ACC112 (cell line): ENCODE measurements around the gene METAP1D.
"Not testable (repeated sequence)": the region's sequence is repeated elsewhere in the genome, so short reads cannot be mapped to it uniquely, and the experiment has no call there.

Experiments
- H2AFZ ChIP-seq: fragments of 200-600 bp; sonication (generic); one replicate; pipeline ENCODE4 v1.6.0; 2017; ENCODE audit warnings: antibody characterized with exemption, low read length; ENCODE audit not compliant: unreplicated experiment
- H3K27ac ChIP-seq: fragments of 200-600 bp; sonication (generic); 2 replicates; pipeline ENCODE4 v1.5.1; 2014; ENCODE audit warnings: low read depth, mild to moderate bottlenecking, antibody characterized with exemption, low read length, moderate library complexity
- H3K27me3 ChIP-seq: fragments of 200-600 bp; sonication (generic); 2 replicates; pipeline ENCODE4 v1.6.1; 2014; ENCODE audit warnings: mild to moderate bottlenecking, antibody characterized with exemption, low read length, moderate library complexity, mixed read lengths; ENCODE audit not compliant: insufficient read depth
- H3K36me3 ChIP-seq: fragments of 200-600 bp; sonication (generic); 2 replicates; pipeline ENCODE4 v1.6.1; 2016; ENCODE audit warnings: mild to moderate bottlenecking, antibody characterized with exemption, low read length, moderate library complexity, mixed read lengths; ENCODE audit not compliant: insufficient read depth
- H3K4me1 ChIP-seq: fragments of 200-600 bp; sonication (generic); one replicate; pipeline ENCODE4 v1.6.1; 2016; ENCODE audit warnings: low read length, mixed read lengths; ENCODE audit not compliant: insufficient read depth, unreplicated experiment, control insufficient read depth
- H3K4me3 ChIP-seq: fragments of 200-600 bp; sonication (generic); 2 replicates; pipeline ENCODE4 v1.5.1; 2014; ENCODE audit warnings: mild to moderate bottlenecking, low read depth, low read length
- H3K79me2 ChIP-seq: fragments of 200-600 bp; sonication (generic); one replicate; pipeline ENCODE4 v1.6.0; 2016; ENCODE audit warnings: low read length; ENCODE audit not compliant: control insufficient read depth, unreplicated experiment, insufficient read depth

The METAP1D gene

GRCh38 chr2:171995586-171995985 lies 4.2 kb upstream of the METAP1D start:
- Histone ChIP-seq H2AFZ (no peak overlapping the region), H3K79me2 (no peaks in the 10 kb centered on the region), H3K4me1 (peaks cover 11% of the 10 kb centered on the region), H3K4me3 (no peak overlapping the region), H3K36me3 (no peaks in the 10 kb centered on the region), H3K27ac (no peak overlapping the region), H3K27me3 (no peaks in the 10 kb centered on the region)

- H3K27ac ChIP-seq: no peak overlapping the region
- H3K27me3 ChIP-seq: no peaks in the 10 kb centered on the region
- H3K4me3 ChIP-seq: no peak overlapping the region
- no peaks in the 10 kb centered on the region for H3K36me3 ChIP-seq
- no peak overlapping the region for H2AFZ ChIP-seq
- H3K4me1 ChIP-seq: peaks cover 16% of the 10 kb centered on the region
- H3K79me2 ChIP-seq: no peaks in the 10 kb centered on the region
Observed at GRCh38 chr2:171996021-171996420, 3.7 kb upstream of the METAP1D start.

DNA sequence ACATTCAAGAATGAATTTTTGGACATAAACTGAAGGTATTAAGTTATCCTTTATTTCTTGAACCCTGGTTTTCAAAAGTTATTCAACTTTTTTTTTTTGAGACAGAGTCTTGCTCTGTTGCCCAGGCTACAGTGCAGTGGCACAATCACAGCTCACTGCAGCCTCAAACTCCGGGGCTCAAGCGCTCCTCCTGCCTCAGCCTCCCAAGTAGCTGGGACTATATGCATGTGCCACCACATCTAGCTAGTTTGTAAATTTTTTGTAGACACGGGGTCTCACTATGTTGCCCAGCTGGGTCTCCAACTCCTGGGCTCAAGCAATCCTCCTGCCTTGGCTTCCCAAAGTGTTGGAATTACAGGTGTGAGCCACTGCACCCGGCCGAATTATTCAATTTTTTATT lies 2.7 kb upstream of the METAP1D start:
- not testable (repeated sequence) for H3K27me3 ChIP-seq, H3K27ac ChIP-seq, H3K4me3 ChIP-seq, H3K36me3 ChIP-seq, H3K79me2 ChIP-seq, H2AFZ ChIP-seq
- H3K4me1 ChIP-seq: peaks cover 16% of the 10 kb centered on the region

- H2AFZ ChIP-seq: peak overlapping the region; percentile 97
- H3K4me3 ChIP-seq: peak overlapping the region; percentile 86
- H3K27ac ChIP-seq: no peak overlapping the region
- H3K4me1 ChIP-seq: peaks cover 14% of the 10 kb centered on the region
- no peaks in the 10 kb centered on the region for H3K79me2 ChIP-seq
- no peaks in the 10 kb centered on the region for H3K36me3 ChIP-seq
- no peaks in the 10 kb centered on the region for H3K27me3 ChIP-seq
Observed at GRCh38 chr2:171999161-171999560, 592 bp upstream of the METAP1D start.

DNA sequence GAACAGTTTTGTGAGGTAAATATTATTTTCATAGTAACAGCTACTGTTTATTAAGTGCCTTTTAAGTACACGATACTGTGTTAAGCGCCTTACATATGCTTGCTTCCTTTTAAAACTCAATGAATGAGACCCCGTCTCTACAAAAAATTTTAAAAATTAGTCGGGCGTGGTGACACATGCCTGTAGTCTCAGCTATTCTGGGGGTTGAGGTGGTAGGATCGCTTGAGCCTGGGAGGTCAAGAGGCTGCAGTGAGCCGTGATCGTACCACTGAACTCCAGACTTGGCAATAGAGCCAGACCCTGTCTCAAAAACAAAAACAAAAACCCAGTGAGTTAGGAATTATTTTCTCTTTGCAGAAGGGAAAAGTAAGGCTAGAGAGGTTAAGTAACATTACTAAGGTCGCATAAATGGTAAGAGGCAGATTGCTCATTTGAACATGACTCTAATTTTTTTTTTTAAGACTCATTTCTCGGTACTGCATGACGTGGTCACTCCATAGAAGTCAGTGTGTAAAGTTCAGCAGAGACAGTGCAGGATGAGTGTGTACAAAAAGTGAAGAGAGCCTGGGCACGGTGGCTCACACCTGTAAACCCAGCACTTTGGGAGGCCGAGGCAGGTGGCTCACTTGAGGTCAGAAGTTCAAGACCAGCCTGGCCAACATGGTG lies 1.1 kb downstream of the METAP1D start:
- Histone ChIP-seq H3K4me1 (peaks cover 14% of the 10 kb centered on the region), H3K27me3 (no peaks in the 10 kb centered on the region), H3K4me3 (peak overlapping the region; percentile 86), H2AFZ (peak overlapping the region; percentile 85), H3K27ac (peak overlapping the region; percentile 66), H3K36me3 (no peaks in the 10 kb centered on the region), H3K79me2 (no peaks in the 10 kb centered on the region)

DNA sequence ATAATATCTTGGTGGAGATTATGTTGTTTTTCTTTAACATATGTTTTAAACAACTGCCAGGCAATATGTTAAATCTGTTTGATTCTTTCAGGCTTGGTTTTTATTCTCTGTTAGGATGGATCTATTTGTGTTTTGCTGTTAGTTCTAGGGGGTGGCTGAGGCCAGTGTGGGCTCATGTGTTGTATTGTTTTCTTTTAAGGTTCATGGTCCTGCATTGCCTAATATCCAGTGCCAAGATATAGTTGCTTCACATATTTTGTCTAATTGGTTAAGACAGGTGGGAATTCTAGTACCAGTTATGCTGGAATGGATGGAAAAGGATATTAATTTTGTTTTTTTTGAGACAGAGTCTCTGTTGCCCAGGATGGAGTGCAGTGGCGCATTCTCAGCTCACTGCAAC lies 7.6 kb downstream of the METAP1D start:
- Histone ChIP-seq H3K27me3 (no peaks in the 10 kb centered on the region), H3K36me3 (no peaks in the 10 kb centered on the region), H3K79me2 (no peaks in the 10 kb centered on the region), H3K4me1 (peaks cover 11% of the 10 kb centered on the region), H3K4me3 (no peak overlapping the region), H3K27ac (no peak overlapping the region), H2AFZ (no peak overlapping the region)

GRCh38 chr2:172009823-172010222 lies 10.1 kb downstream of the METAP1D start:
- no peaks in the 10 kb centered on the region for H3K79me2 ChIP-seq
- no peak overlapping the region for H2AFZ ChIP-seq
- no peaks in the 10 kb centered on the region for H3K27me3 ChIP-seq
- no peak overlapping the region for H3K4me3 ChIP-seq
- no peaks in the 10 kb centered on the region for H3K36me3 ChIP-seq
- peaks cover 11% of the 10 kb centered on the region for H3K4me1 ChIP-seq
- H3K27ac ChIP-seq: no peak overlapping the region

- Histone ChIP-seq H3K27ac (no peak overlapping the region), H3K4me3 (no peak overlapping the region), H3K36me3 (no peaks in the 10 kb centered on the region), H3K79me2 (no peaks in the 10 kb centered on the region), H2AFZ (no peak overlapping the region), H3K4me1 (peaks cover 11% of the 10 kb centered on the region), H3K27me3 (no peaks in the 10 kb centered on the region)
Observed at GRCh38 chr2:172011812-172012575, 12.2 kb downstream of the METAP1D start.

GRCh38 chr2:172012677-172013391 lies 13.1 kb downstream of the METAP1D start:
- Histone ChIP-seq H3K27me3 (no peaks in the 10 kb centered on the region), H2AFZ (no peak overlapping the region), H3K4me1 (peaks cover 11% of the 10 kb centered on the region), H3K79me2 (no peaks in the 10 kb centered on the region), H3K4me3 (no peak overlapping the region), H3K36me3 (no peaks in the 10 kb centered on the region), H3K27ac (no peak overlapping the region)

DNA sequence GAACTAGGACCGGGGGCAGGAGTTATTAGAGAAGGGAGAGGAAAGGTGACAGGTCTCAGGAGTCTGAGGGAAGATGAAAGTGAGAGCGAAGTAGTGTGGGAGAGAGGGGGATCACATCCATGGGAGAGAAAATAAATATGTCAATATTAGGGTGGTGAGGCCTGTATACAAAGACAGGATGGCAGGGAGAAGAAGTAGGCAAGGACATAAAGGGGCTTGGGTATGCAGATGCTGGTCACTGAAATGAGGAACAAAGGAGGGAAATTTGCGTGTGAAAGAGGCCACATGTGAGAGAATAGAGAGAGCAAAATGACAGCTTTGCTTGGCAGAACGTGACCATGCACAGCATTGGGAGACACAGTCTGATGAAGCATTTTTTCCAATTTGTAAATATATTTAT lies 13.6 kb downstream of the METAP1D start:
- Histone ChIP-seq H2AFZ (no peak overlapping the region), H3K27ac (no peak overlapping the region), H3K36me3 (no peaks in the 10 kb centered on the region), H3K79me2 (no peaks in the 10 kb centered on the region), H3K4me1 (peaks cover 9% of the 10 kb centered on the region), H3K4me3 (no peak overlapping the region), H3K27me3 (no peaks in the 10 kb centered on the region)
